Measurements from ENCODE around the gene FOSL2.
"Not testable (repeated sequence)": the region's sequence is repeated elsewhere in the genome, so short reads cannot be mapped to it uniquely, and the experiment has no call there.

Gene FOSL2

GRCh38 chr2:28368357-28368798 is 24.3 kb upstream of the FOSL2 start:
- TF ChIP-seq, protein P1, sequence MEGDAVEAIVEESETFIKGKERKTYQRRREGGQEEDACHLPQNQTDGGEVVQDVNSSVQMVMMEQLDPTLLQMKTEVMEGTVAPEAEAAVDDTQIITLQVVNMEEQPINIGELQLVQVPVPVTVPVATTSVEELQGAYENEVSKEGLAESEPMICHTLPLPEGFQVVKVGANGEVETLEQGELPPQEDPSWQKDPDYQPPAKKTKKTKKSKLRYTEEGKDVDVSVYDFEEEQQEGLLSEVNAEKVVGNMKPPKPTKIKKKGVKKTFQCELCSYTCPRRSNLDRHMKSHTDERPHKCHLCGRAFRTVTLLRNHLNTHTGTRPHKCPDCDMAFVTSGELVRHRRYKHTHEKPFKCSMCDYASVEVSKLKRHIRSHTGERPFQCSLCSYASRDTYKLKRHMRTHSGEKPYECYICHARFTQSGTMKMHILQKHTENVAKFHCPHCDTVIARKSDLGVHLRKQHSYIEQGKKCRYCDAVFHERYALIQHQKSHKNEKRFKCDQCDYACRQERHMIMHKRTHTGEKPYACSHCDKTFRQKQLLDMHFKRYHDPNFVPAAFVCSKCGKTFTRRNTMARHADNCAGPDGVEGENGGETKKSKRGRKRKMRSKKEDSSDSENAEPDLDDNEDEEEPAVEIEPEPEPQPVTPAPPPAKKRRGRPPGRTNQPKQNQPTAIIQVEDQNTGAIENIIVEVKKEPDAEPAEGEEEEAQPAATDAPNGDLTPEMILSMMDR (conservative IDR thresholded peaks at IDR 0.05), result no peak
- no peak for TF ChIP-seq ZFX (IDR thresholded peaks at IDR 0.05)
- no peak overlapping the region for H3K27ac ChIP-seq

DNA sequence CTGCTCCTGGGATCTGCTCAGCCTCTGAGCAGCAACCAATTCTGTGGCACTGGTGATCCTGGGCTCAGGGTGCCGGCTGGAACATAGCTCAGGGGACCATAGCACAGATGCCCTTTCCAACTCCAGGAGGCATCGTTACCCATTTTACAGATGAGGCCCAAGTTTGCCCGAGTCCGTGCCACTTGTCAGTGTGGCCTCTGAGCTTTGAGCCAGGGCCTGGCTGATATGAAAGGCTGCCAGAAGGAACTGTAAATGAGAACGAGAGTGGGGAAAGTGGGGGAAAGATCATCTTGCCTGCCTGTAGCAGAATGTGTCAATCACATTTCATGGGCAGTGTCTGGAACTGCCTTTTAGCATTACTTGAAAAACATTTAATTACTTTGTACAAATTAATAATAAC is 23.3 kb upstream of the FOSL2 start:
- TF ChIP-seq ZFX (IDR thresholded peaks at IDR 0.05), result no peak
- TF ChIP-seq, protein P1 (conservative IDR thresholded peaks at IDR 0.05), result no peak
- no peak overlapping the region for H3K27ac ChIP-seq

DNA sequence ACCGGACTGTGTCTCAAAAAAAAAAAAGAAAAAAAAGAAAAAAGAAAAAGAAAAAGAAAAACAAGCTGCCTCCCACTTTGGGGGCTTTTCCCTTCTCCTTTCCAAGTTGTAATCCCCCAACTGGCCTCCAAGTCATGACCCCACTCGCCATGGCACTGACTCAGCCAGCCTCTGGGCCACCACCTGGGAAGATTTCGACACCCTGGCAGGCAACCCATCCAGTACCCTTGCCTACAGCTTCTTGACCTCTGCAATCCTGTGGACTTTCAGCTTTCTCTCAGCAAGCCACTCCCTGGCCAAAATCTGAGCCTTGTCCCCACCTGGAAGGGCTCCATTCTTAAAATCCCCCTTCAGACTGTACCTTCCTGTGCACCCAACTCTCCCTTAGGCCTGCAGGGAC is 22.3 kb upstream of the FOSL2 start:
- TF ChIP-seq ZFX (IDR thresholded peaks at IDR 0.05), result no peak
- TF ChIP-seq, protein P1 (conservative IDR thresholded peaks at IDR 0.05), result no peak
- no peak overlapping the region for H3K27ac ChIP-seq

DNA sequence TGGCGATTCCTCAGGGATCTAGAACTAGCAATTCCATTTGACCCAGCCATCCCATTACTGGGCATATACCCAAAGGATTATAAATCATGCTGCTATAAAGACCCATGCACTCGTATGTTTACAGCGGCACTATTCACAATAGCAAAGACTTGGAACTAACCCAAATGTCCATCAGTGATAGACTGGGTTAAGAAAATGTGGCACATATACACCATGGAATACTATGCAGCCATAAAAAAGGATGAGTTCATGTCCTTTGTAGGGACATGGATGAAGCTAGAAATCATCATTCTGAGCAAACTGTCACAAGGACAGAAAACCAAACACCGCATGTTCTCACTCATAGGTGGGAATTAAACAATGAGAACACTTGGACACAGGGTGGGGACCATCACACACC is 20.9 kb upstream of the FOSL2 start:
- not testable (repeated sequence) for H3K27ac ChIP-seq

- no peak overlapping the region for H3K27ac ChIP-seq
- TF ChIP-seq ZFX (IDR thresholded peaks at IDR 0.05), result no peak
- TF ChIP-seq, protein P1 (conservative IDR thresholded peaks at IDR 0.05), result no peak
Observed at GRCh38 chr2:28373854-28374253, 18.8 kb upstream of the FOSL2 start.

DNA sequence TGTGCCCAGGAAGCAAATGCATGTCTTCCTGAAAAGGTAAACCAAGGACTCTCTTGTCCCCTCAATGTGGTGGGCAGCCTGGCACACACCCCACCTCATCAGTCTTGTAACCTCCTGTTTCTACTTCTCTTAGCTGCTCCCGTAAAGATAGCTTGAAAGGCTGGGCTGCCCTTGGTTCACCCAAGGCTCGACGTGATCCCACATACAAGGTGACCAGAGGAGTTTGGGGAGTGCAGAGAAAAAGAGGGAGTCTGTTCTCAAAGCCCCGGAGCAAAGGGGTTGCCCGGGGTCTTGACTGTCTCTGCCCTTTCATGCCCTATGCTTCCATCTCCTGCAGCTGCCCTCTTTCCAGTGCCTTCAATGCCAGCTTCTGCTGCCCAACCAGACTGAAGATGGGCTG is 18.3 kb upstream of the FOSL2 start:
- no peak overlapping the region for H3K27ac ChIP-seq
- no peak for TF ChIP-seq ZFX (IDR thresholded peaks at IDR 0.05)
- TF ChIP-seq, protein P1 (conservative IDR thresholded peaks at IDR 0.05), result no peak

DNA sequence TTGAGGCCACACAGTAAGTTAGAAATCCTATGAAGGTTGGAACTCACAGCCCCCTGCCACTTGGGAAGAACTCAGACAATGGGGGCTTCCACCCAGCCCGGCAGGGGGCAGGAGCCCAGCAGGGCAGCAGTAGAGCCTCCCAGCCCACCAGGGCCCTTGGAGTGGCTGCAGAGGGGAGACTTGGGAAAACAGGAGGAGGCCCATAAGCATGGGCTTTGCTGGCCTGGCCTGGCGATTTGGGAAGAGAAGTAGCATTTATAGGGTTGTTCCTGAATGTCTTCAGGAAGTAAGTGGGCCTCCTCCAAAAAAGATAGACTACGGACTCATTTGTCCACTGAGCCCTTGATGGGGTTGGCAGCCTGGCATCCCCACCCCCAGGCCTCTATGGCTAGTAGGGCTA is 17.4 kb upstream of the FOSL2 start:
- TF ChIP-seq, protein P1 (conservative IDR thresholded peaks at IDR 0.05), result no peak
- TF ChIP-seq ZFX (IDR thresholded peaks at IDR 0.05), result no peak
- H3K27ac ChIP-seq, result no peak overlapping the region

DNA sequence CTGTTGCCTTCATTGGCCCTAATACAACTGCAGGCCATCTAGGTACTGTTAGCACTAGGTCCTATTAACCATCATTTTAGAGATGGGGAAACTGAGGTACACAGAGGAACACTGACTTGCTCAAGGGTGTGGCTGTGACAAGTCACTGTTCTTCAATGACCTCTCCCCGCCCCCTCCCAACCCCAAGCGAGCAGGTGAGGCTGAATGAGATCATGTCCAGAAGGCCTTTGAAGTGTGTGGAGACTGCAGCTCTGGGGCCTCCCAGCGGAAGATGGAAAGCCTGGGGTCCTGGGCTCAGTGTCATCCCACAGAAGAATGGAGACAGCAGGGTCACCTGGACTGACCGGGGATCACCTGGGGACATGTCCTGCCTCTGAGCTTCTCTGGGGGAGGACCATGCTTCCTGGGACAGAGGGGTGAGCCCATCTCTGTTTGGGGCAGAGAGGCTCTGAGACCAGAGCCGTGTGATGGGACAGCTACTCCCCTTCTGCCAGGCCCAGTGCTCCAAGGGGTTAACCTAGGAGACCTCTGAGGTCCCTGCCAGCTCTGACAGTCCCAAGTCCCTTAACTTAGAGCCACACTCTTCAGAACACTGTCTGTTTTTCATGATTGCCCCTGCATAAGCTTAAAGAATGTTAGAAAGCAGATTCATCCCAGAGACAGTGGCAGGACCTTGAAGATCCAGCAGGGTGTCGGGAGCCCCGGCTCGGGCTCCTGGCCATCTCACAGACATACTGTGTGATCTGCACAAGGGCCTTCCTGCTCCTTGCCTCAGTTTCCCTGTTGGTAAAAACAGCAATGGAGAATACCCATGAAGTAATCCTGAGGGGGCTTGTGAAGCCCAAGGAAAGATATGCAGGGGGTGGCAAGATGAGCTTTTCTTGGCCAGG is 16.7 kb upstream of the FOSL2 start:
- TF ChIP-seq ZFX (IDR thresholded peaks at IDR 0.05), result no peak
- TF ChIP-seq, protein P1 (conservative IDR thresholded peaks at IDR 0.05), result no peak
- H3K27ac ChIP-seq, result no peak overlapping the region

Data from C4-2B (cell line).